ENCODE measurements around the gene G6PC1. TPM values are rescaled to one million over a fixed set of nuclear protein-coding genes. Genes with fewer than 3 reads are reported as not detected.

Gene G6PC1
- polyA plus RNA-seq, 1 donor from 2014 or later, result not detected

DNA sequence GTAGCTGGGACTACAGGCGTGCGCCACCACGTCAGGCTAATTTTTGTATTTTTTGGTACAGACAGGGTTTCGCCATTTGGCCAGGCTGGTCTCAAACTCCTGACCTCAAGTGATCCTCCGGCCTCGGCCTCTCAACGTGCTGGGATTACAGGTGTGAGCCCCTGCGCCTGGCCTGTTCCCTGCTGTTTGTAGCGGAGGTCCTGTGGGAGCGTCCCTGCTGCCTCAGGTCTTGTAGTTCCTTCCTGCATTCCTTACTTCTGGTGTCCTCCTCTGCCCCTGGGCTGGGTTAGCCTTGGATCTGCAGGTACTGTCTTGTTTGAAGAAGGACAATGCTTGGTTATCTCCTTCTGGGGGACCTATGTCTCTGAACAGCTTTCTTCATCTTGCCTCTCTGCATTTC, 23.6 kb upstream of the G6PC1 start:
- no peaks in the 10 kb centered on the region for H3K27me3 ChIP-seq (ENCODE audit: insufficient read depth, low read depth, low read length)
- no peak overlapping the region for H2AFZ ChIP-seq (ENCODE audit: low read depth, low read length)
- H3K9me2 ChIP-seq (ENCODE audit: insufficient read depth, low read length), result no peaks in the 10 kb centered on the region
- H4K20me1 ChIP-seq (ENCODE audit: insufficient read depth), result no peaks in the 10 kb centered on the region
- no peaks in the 10 kb centered on the region for H3K36me3 ChIP-seq (ENCODE audit: insufficient read depth, low read length)
- H3K4me2 ChIP-seq (ENCODE audit: low read length), result no peak overlapping the region
- no peak overlapping the region for H3K27ac ChIP-seq (ENCODE audit: low read length)
- H3K79me2 ChIP-seq (replicated peaks; ENCODE audit: insufficient read depth, low read length), result no peaks in the 10 kb centered on the region
- no peaks in the 10 kb centered on the region for H3F3A ChIP-seq (ENCODE audit: insufficient read depth, low read length, poor library complexity, severe bottlenecking)
- no peaks in the 10 kb centered on the region for H3K9me3 ChIP-seq (ENCODE audit: low read length)
- TF ChIP-seq SMC3 (conservative IDR thresholded peaks at IDR 0.05; ENCODE audit: poor library complexity), result no peak
- no peak for TF ChIP-seq POLR2AphosphoS5 (IDR thresholded peaks at IDR 0.05)
- TF ChIP-seq EP300 (conservative IDR thresholded peaks at IDR 0.05; ENCODE audit: poor library complexity, severe bottlenecking), result no peak
- TF ChIP-seq TAF1 (IDR thresholded peaks at IDR 0.05; ENCODE audit: low read depth), result no peak
- TF ChIP-seq REST (IDR thresholded peaks at IDR 0.05; ENCODE audit: borderline replicate concordance), result no peak
- no peak for TF ChIP-seq RAD21 (conservative IDR thresholded peaks at IDR 0.05)
- H3K4me3 ChIP-seq (ENCODE audit: low read length), result no peak overlapping the region
- no peak overlapping the region for H3K9ac ChIP-seq (ENCODE audit: low read length)

GRCh38 chr17:42878123-42878880, 22.3 kb upstream of the G6PC1 start:
- Histone ChIP-seq H3K4me2 (ENCODE audit: low read length) (no peak overlapping the region), H3K4me3 (ENCODE audit: low read length) (no peak overlapping the region), H3K9ac (ENCODE audit: low read length) (no peak overlapping the region), H3K79me2 (replicated peaks; ENCODE audit: insufficient read depth, low read length) (no peaks in the 10 kb centered on the region), H3K27me3 (ENCODE audit: insufficient read depth, low read depth, low read length) (no peaks in the 10 kb centered on the region), H3K9me3 (ENCODE audit: low read length) (no peaks in the 10 kb centered on the region), H3K36me3 (ENCODE audit: insufficient read depth, low read length) (no peaks in the 10 kb centered on the region), H3F3A (ENCODE audit: insufficient read depth, low read length, poor library complexity, severe bottlenecking) (no peaks in the 10 kb centered on the region), H4K20me1 (ENCODE audit: insufficient read depth) (no peaks in the 10 kb centered on the region), H3K9me2 (ENCODE audit: insufficient read depth, low read length) (no peaks in the 10 kb centered on the region), H2AFZ (ENCODE audit: low read depth, low read length) (no peak overlapping the region), H3K27ac (ENCODE audit: low read length) (no peak overlapping the region)
- TF ChIP-seq TAF1 (IDR thresholded peaks at IDR 0.05; ENCODE audit: low read depth), result no peak
- no peak for TF ChIP-seq POLR2AphosphoS5 (IDR thresholded peaks at IDR 0.05)
- no peak for TF ChIP-seq REST (IDR thresholded peaks at IDR 0.05; ENCODE audit: borderline replicate concordance)
- TF ChIP-seq CTCF (IDR thresholded peaks at IDR 0.05; ENCODE audit: poor library complexity, severe bottlenecking), result no peak
- TF ChIP-seq RAD21 (conservative IDR thresholded peaks at IDR 0.05), result no peak
- TF ChIP-seq EZH2 (IDR thresholded peaks at IDR 0.05; ENCODE audit: borderline replicate concordance, insufficient read depth, low read length, poor library complexity, severe bottlenecking), result no peak
- no peak for TF ChIP-seq MXI1 (conservative IDR thresholded peaks at IDR 0.05; ENCODE audit: poor library complexity, severe bottlenecking)
- TF ChIP-seq SMC3 (conservative IDR thresholded peaks at IDR 0.05; ENCODE audit: poor library complexity), result no peak
- TF ChIP-seq EP300 (conservative IDR thresholded peaks at IDR 0.05; ENCODE audit: poor library complexity, severe bottlenecking), result no peak
